SK-N-MC (cell line): ENCODE results near the gene ZBTB38.

Experiments
- EZH2 ChIP-seq: fragments of 200-600 bp; sonication (generic); IDR thresholded peaks from one replicate; pipeline ENCODE4 v1.6.1; 2017; ENCODE audit warnings: antibody characterized with exemption
- POLR2AphosphoS5 ChIP-seq: IDR thresholded peaks from 2 replicates; pipeline ENCODE4 v1.6.1; 2012; ENCODE audit warnings: mild to moderate bottlenecking, low read depth, low read length, borderline replicate concordance

- TF ChIP-seq EZH2 (no peak), POLR2AphosphoS5 (no peak)
Measured at GRCh38 chr3:141373232-141373631, 4.9 kb downstream of the ZBTB38 start.
